Midbrain (tissue), 1 donor: Measurements from ENCODE around the gene TSPAN31.
A peak's percentile ranks its signal among the peaks of the same experiment; 100 is the strongest.
"Not testable (repeated sequence)": the region's sequence is repeated elsewhere in the genome, so short reads cannot be mapped to it uniquely, and the experiment has no call there.

Source experiments
- DNase-seq: peaks from one replicate; lab custom pipeline; 2025; lab: John Stamatoyannopoulos, UW

The TSPAN31 gene, protein sequence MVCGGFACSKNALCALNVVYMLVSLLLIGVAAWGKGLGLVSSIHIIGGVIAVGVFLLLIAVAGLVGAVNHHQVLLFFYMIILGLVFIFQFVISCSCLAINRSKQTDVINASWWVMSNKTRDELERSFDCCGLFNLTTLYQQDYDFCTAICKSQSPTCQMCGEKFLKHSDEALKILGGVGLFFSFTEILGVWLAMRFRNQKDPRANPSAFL

DNA sequence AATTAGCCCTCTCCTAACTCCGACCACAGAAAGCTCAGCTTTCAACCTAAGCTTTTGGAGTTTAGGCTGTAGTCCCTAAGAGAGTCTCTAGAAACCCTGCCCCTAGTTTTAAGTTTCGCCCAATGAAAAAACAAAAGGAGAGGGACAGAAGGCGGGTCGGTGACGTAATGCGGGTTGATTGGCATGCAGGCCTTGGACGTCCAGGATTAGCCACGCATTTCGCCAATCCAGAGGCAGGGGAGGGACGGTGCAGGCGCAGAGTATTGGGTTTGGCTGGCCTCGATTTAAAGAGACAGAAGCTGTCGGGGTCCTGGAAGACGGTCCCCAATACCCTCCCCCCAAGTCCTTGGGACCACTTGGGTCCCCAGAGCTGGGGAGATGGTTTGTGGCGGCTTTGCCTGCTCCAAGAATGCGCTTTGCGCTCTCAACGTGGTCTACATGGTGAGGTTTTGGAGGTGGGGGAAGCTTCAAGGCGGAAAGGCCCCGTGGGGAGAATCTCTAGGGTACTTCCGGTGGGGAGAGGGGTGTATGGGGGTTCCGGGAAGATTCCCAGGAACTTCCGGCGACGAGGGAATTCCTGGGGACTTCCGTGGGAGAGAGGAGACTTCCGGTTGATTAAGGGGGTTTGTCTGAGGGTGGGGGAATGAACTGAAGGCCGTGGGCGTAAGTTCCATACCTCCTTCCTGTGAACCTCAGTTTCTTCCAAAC is at the start of gene TSPAN31:
Gene TSPAN31, plus strand, starts transcription at position 263 of the 708 bp plus-strand sequence. Its CDS starts 116 bp downstream, at position 379.
- peak; percentile 96 for DNase-seq

DNA sequence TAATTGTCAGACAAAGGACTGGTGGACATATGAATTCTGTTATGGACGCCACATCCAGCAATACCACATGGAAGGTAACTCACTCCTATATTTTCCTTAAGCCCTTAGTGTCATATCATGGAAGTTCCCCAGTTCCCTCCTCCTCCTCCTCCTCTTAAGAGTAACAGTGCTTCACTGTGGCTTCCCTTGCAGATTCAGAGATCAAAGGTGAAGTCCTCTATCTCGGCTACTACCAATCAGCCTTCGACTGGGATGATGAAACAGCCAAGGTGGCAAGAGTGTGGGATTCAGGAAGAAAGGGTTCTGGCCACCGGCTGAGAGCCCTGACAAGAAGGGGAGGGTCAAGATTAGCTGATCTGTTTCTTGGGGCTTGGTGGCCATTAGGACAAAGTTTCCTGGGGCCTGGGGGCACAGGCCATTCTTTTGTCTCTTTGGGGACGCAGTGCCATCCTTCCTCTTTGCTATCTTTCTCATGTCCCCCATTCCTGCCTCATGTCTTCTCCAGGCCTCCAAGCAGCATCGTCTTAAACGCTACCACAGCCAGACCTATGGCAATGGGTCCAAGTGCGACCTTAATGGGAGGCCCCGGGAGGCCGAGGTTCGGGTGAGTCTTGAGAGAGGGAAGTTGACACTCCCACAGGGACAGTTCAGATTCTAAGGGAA is 48.9 kb upstream of the TSPAN31 start:
- no peak for DNase-seq

DNA sequence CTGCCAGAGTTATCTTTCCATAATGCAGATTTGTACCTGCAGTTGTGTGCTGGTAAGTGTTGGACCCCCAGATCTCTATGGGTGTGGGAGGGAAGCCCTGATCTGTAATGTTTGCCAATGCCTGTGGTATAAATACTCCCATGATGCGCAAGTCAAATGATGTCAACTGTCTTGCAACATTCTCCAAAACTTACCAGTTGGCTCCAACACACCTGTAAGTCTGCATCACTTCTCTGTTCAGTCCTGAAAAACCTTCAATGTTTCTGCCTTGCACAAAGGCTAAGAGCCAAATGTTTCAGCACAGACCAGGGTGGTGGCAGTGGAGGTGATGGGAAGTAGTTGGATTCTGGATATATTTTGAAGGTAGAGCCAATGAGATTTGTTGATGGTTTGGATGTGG is 47.8 kb upstream of the TSPAN31 start:
- DNase-seq = no peak

DNA sequence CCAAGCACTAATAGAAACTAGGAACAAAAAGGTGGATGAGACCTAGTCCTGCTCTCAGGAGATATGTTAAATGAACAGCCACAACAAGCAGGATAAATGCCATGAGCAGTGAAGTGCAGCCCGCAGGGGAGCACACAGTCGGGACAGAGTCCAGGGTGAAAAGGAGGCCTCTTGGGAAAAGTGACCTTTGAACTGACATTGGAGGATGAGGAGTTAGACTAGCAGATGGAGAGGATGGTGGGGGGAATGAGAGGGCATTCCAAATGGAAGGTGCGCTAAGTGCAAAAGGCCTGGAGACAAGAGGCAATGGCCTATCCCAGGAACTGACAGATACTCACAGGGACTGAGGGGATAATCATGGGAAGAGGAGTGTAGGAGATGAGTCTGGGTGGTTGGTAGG is 46.4 kb upstream of the TSPAN31 start:
- no peak for DNase-seq

DNA sequence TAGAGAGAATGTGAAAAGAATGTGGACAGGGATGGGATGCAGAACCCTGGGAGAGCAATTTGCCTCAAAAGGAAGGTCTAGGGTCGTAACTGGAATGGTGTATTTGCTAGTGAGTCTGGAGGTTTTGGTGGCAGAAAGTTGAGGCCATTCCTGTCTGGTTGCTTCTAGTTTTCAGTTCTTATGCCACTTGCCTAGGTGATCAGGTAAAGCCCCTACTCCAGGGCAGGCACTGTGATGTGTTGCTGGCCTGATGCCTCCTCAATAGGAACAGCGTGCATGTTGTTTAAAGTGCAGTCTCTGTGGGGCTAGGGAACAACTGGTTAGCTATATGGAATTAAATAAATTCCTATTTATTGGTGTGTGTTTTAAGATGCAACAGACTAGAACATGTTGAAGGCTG is 44.5 kb upstream of the TSPAN31 start:
- DNase-seq = no peak

DNA sequence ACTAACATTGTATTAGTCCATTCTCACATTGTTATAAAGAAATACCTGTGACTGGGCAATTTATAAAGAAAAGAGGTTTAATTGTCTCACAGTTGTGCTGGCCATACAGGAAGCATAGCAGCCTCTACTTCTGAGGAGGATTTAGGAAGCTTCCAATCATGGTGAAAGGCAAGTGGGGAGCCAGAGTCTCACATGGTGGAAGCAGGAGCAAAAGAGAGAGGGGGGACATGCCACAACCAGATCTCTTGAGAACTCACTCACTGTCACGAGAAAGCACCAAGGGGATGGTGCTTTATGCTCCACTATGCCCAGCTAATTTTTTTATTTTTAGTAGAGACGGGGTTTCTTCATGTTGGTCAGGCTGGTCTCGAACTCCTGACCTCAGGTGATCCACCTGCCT is 37.6 kb upstream of the TSPAN31 start:
- no peak for DNase-seq

DNA sequence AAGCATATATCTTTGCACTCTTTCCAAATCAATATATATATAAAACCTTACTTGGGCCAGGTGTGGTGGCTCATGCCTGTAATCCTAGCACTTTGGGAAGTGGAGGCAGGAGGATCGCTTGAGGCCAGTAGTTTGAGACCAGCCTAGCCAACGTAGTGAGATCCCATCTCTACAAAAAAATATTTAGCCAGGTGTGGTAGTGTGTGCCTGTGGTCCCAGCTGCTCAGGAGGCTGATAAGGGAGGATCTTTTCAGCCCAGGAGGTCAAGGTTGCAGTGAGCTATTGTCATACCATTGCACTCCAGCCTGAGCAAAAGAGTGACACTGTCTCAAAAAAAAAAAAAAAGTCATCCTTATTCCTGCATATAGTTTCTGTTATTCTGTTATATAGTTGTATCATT is 36.5 kb upstream of the TSPAN31 start:
- DNase-seq = no peak

DNA sequence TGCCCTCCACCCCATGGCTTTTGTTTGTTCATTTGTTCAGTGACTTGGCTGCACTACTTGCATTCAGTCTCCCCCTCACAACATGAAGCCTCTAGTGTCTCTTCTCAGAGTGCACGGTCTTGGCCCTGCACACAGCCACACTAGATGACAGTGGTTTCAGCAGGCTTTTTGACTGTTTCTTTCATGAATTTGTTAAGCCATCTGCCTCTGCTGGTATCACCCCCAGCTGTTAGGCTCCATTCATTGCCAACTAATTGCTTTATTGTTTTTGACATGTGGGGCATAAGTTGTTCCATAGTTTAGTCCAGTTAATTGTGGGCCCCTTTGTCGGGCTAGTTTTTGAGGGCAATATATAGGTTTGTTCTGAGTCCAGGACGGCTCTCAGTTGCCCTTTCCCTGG is 32.1 kb upstream of the TSPAN31 start:
- DNase-seq = peak; percentile 29

DNA sequence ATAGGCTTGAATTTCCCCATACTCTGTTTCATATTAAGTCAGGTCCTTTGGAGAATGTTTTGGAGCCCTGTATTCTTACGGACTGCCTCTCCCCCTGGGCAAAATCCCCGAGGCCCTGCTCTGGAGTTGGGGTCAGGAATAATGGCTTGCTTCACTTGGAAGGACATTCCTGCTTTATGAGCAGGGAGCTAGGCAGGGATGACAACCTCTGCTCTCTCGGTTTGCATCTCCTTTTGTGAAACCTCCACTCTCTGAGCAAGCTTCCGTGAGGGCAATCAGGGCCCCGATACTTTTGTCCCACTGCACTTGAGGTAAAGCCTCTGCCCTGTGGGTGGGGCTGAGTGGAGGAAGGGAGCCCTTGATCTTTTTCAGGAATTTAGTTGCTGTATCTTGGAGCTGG is 31.6 kb upstream of the TSPAN31 start:
- DNase-seq = no peak

DNA sequence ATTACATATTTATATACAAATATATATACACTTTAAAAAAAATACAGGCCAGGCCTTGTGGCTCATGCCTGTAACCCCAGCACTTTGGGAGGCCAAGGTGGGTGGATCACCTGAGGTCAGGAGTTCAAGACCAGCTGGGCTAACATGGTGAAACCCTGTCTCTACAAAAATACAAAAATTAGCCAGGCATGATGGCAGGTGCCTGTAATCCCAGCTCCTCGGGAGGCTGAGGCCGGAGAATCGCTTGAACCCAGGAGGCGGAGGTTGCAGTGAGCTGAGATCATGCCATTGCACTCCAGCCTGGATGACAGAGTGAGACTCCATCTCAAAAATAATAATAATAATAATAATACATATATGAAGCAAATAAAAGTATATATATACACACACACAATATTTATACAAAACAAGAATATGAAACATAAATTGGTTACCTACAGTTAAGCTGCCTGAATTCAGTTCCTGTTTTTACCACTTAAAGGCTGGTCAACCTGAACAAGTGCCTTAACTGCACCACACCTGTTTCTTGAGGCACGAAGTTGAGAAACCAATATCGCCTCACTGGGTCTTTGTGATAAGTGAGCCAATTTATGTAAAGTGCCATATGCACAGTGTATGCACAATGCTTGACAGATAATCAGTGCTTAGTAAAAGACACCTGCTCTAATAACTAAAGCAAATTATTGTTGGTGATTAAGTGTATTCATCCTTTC is 29.6 kb upstream of the TSPAN31 start:
- not testable (repeated sequence) for DNase-seq

DNA sequence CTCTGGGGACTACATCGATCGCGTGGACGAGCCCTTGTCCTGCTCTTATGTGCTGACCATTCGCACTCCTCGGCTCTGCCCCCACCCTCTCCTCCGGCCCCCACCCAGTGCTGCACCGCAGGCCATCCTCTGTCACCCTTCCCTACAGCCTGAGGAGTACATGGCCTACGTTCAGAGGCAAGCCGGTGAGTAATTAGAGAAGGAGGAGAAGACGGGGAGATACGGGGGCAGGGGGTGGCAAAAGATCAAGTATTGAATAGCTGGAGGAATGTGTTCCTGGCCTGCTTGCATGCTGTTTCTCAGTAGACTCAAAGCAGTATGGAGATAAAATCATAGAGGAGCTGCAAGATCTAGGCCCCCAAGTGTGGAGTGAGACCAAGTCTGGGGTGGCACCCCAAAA is 29.1 kb upstream of the TSPAN31 start:
- DNase-seq = no peak

DNA sequence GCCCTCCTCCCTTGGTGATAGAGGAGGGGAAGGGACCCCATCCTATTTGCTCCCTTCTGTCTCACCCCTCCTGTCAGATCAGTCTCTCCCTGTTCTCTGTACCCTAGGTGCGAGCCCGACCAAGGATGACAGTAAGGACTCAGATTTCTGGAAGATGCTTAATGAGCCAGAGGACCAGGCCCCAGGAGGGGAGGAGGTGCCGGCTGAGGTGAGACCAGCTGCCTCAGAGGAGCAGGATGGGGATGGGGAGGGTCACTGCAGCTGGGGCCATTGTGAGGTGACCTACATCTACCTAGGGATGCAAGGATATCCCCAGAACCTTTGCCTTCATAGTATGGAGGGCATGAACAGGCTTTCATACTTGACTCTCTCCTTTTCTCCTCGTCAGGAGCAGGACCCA is 28.5 kb upstream of the TSPAN31 start:
- no peak for DNase-seq

DNA sequence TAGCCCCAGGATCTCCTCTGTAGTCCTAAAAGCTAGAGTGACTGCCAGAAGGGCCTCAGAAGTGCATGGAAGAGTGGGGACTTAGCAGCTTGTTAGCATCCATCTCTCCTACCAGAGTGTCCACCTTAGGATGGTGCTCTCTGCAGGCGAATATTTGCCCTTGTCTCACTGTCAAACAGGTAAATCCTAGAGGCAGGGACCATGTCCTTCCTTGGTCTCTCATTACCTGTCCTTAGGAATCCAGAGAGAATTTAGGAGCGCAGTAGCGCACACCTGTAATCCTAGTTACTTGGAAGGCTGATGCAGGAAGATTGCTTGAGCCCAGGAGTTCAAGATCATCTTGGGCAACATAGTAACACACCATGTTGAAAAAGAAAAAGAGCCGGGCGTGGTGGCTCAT is 27.7 kb upstream of the TSPAN31 start:
- DNase-seq = no peak

DNA sequence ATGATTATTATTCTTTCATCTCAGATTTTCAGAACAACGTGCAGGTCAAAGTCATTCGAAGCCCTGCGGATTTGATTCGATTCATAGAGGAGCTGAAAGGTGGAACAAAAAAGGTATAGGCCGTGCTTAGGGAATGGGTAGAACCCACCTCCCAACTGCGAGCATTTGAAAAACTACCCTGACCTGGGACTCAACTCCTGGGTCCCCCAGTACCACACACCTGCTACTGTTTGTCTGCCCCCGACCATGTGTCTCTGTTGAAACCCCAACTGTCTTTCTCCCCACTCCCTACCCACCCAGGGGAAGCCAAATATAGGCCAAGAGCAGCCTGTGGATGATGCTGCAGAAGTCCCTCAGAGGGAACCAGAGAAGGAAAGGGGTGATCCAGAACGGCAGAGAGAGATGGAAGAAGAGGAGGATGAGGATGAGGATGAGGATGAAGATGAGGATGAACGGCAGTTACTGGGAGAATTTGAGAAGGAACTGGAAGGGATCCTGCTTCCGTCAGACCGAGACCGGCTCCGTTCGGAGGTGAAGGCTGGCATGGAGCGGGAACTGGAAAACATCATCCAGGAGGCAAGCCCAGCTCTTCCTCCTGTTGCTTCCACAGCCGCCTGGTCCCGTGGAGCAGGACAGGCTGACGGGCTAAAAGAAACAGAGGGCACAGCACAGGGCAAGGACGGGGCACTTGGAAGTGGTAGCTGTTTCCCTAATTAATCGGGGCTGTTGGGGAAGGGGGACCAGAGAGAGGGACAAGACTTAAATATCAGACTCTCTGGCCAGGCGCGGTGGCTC is 26.8 kb upstream of the TSPAN31 start:
- DNase-seq = no peak

DNA sequence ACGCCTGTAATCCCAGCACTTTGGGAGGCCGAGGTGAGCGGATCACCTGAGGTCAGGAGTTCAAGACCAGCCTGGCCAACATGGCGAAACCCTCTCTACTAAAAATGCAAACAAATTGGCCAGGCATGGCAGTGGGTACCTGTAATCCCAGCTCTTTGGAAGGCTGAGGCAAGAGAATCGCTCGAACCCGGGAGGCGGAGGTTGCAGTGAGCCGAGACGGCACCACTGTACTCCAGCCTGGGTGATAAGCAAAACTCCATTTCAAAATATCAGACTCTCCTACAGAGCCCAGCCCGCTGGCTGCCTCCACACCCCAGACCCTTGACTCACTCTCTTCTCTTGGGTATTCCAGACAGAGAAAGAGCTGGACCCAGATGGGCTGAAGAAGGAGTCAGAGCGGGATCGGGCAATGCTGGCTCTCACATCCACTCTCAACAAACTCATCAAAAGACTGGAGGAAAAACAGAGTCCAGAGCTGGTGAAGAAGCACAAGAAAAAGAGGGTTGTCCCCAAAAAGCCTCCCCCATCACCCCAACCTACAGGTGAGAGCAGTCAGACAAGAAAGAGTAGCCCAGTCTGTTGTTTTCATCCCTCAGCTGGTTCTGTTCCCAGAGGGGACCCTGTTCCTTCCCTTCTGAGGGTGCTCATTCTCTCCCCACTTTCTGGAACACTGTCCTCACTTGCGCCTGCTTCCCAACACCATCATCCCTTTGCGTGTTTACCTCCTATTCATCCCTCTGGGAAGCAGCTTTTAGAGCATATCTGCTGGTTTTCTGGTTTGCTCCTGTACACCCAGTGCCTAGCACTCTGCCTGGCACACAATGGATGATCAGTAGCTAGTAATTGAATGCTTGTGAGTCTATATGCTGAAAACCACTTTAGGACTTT is 26.0 kb upstream of the TSPAN31 start:
- DNase-seq = no peak

DNA sequence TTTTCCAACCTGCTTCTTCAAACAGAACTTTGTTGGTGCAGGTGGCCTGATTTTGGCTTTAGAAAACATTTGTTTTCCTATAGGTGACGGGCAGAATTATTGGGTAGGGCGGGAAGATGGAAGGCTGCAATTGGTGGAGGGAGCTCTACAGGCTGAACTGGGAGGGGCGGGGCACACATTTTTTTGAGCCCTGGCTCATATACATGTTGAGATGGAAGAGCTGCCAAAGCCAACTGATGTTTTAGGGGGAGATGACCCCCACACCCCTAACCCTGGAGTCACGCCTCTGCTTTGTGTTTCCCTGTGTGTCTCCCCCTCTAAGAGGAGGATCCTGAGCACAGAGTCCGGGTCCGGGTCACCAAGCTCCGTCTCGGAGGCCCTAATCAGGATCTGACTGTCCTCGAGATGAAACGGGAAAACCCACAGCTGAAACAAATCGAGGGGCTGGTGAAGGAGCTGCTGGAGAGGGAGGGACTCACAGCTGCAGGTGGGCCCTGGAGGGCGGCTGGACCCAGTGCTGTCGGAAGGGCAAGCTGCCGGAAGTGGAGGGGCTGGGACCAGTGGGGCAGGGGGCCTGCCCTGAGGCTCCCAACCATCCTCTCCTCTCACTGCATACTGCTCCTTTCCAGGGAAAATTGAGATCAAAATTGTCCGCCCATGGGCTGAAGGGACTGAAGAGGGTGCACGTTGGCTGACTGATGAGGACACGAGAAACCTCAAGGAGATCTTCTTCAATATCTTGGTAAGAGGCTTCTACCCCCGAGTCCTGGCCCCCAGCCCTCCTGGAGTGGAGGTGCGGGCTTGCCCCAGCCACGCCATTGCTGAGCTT is 24.8 kb upstream of the TSPAN31 start:
- DNase-seq = no peak

DNA sequence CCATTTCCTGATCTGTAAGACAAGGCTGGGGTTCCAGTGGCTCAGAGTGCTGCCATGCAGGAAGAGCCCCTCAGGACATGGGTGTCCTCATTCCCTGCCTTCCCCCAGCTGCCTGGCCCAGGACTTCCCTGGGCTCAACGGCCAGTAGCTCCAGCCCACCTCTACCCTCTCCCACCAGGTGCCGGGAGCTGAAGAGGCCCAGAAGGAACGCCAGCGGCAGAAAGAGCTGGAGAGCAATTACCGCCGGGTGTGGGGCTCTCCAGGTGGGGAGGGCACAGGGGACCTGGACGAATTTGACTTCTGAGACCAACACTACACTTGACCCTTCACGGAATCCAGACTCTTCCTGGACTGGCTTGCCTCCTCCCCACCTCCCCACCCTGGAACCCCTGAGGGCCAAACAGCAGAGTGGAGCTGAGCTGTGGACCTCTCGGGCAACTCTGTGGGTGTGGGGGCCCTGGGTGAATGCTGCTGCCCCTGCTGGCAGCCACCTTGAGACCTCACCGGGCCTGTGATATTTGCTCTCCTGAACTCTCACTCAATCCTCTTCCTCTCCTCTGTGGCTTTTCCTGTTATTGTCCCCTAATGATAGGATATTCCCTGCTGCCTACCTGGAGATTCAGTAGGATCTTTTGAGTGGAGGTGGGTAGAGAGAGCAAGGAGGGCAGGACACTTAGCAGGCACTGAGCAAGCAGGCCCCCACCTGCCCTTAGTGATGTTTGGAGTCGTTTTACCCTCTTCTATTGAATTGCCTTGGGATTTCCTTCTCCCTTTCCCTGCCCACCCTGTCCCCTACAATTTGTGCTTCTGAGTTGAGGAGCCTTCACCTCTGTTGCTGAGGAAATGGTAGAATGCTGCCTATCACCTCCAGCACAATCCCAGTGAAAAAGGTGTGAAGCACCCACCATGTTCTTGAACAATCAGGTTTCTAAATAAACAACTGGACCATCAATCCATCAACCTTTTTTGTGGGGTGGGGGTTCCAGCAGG is 23.9 kb upstream of the TSPAN31 start:
- DNase-seq = no peak

DNA sequence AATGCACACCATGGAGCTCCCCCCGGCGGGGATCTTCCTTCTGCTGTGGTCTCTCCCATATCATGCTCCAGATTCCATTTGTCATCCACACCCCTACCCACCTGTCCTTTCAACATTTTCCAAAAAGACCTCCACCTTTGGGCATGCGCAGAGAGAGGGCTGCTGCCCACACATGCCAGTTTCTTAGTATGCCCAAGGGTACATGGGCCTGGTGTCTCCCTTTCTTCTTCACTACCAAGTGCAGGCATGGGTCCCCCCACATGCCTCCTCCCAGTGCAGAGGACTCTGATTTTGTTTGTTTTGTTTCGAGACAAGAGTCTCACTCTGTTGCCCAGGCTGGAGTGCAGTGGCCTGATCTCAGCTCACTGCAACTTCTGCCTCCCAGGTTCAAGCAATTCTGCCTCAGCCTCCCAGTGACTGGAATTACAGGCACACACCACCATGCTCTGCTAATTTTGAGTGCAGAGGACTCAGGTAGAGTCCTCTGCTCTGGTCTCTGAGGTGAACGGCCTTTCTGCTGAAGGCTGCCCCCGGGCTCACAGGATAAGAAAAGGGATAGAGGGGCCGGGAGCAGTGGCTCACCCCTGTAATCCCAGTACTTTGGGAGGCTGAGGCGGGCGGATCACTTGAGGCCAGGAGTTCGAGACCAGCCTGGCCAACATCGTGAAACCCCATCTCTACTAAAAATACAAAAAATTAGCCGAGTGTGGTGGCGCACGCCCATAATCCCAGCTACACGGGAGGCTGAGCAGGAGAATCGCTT is 22.8 kb upstream of the TSPAN31 start:
- not testable (repeated sequence) for DNase-seq
